Effector CD8-positive, alpha-beta T cell (primary cell): ENCODE data around the gene NR2C2.
A peak's percentile ranks its signal among the peaks of the same experiment; 100 is the strongest.
"Not testable (repeated sequence)": the region's sequence is repeated elsewhere in the genome, so short reads cannot be mapped to it uniquely, and the experiment has no call there.

Experiments
- DNase-seq: peaks from one replicate; lab custom pipeline; 2025; lab: John Stamatoyannopoulos, UW
- total RNA-seq, 4 experiments: gene quantifications; one replicate each; lab custom pipeline; 2026; lab: John Stamatoyannopoulos, UW

The NR2C2 gene
- 153 to 262 (median 227) reads per million in 4 experiments for total RNA-seq

GRCh38 chr3:14947100-14947885, at the start of gene NR2C2:
TSS of gene NR2C2 (plus strand) at chr3:14947583. CDS start at chr3:15003915, 56,332 bp downstream.
- DNase-seq = peak; percentile 77

GRCh38 chr3:14898929-14899328, 48.5 kb upstream of the NR2C2 start:
- DNase-seq = no peak

- no peak for DNase-seq
Observed at GRCh38 chr3:14899993-14900618, 47.3 kb upstream of the NR2C2 start.

GRCh38 chr3:14900881-14901873, 46.2 kb upstream of the NR2C2 start:
- DNase-seq = no peak

- no peak for DNase-seq
Observed at GRCh38 chr3:14902719-14903118, 44.7 kb upstream of the NR2C2 start.

GRCh38 chr3:14903501-14903900, 43.9 kb upstream of the NR2C2 start:
- DNase-seq = not testable (repeated sequence)

GRCh38 chr3:14905055-14905657, 42.2 kb upstream of the NR2C2 start:
- DNase-seq = no peak

GRCh38 chr3:14906355-14906971, 40.9 kb upstream of the NR2C2 start:
- DNase-seq = no peak

GRCh38 chr3:14907043-14907966, 40.1 kb upstream of the NR2C2 start:
- DNase-seq = no peak

GRCh38 chr3:14909250-14909649, 38.1 kb upstream of the NR2C2 start:
- no peak for DNase-seq

- DNase-seq = no peak
Observed at GRCh38 chr3:14911651-14912050, 35.7 kb upstream of the NR2C2 start.

- DNase-seq = no peak
Observed at GRCh38 chr3:14913071-14913925, 34.1 kb upstream of the NR2C2 start.

- DNase-seq = no peak
Observed at GRCh38 chr3:14913926-14914778, 33.2 kb upstream of the NR2C2 start.

GRCh38 chr3:14914779-14915117, 32.6 kb upstream of the NR2C2 start:
- no peak for DNase-seq

GRCh38 chr3:14915636-14916222, 31.7 kb upstream of the NR2C2 start:
- peak; percentile 7 for DNase-seq

GRCh38 chr3:14918356-14918860, 29.0 kb upstream of the NR2C2 start:
- DNase-seq = no peak

- DNase-seq = no peak
Observed at GRCh38 chr3:14920536-14920935, 26.8 kb upstream of the NR2C2 start.
